ENCODE measurements around the gene CDHR2. TPM values are rescaled to one million over a fixed set of nuclear protein-coding genes. Genes with fewer than 3 reads are reported as not detected.

Gene CDHR2
- total RNA-seq, 2 donors from 2014 or later, result 0.29 TPM

GRCh38 chr5:176553260-176554085 lies 4.3 kb downstream of the CDHR2 start:
- peak in 1 of 2 donors; percentile 19 for ATAC-seq
- intact Hi-C loops (cut with DNase I), result no loop called here
- DNase-seq, result no peak

- intact Hi-C loops (cut with DNase I), result no loop called here
- ATAC-seq (no peak), DNase-seq (no peak)
These were observed 8.7 kb downstream of the CDHR2 start for GRCh38 chr5:176557846-176558245.

- intact Hi-C loops (cut with DNase I), result no loop called here
- no peak for ATAC-seq
- no peak for DNase-seq
These were observed 10.5 kb downstream of the CDHR2 start for GRCh38 chr5:176559683-176560082.

DNA sequence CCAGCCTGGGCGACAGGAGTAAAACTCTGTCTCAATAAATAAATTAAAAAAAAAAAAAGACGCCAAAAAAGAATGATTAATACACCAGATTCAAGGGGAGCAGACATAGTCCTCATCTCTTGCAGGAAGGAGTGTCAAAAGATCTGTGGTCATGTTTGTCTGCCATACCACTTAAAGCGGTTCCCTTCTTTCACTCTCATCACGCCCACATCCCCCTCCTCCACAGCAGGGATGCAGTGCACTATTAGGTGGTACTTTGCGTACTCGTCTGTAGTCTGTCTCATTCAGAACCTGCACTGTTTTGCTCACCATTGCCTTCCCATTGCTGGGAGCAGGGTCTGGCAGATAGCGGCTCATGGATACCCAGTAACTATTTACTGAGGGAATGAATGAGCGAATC lies 11.2 kb downstream of the CDHR2 start:
- ATAC-seq, result no peak
- intact Hi-C loops (cut with DNase I), result no loop called here
- no peak for DNase-seq

GRCh38 chr5:176561259-176561658 lies 12.1 kb downstream of the CDHR2 start:
- ATAC-seq (no peak), DNase-seq (no peak)
- intact Hi-C loops (cut with DNase I), result no loop called here

GRCh38 chr5:176562189-176562588 lies 13.0 kb downstream of the CDHR2 start:
- no peak for DNase-seq
- no peak for ATAC-seq
- intact Hi-C loops (cut with DNase I), result no loop called here

DNA sequence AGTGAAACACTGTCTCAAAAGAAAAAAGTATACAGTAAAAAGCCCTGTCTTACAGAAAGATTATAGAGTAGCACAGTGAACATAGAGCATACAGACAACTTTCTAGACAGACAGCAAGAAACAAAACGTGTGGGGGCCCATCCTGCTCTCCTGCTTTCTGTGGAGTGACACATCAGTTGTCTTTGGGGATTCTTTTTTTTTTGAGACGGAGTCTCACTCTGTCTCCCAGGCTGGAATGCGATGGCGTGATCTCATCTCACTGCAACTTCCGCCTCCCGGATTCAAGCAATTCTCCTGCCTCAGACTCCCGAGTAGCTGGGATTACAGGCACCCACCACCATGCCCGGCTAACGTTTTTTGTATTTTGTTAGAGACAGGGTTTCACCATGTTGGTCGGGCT lies 14.9 kb downstream of the CDHR2 start:
- no peak for DNase-seq
- intact Hi-C loops (cut with DNase I), result no loop called here
- no peak for ATAC-seq

GRCh38 chr5:176565760-176566288 lies 16.7 kb downstream of the CDHR2 start:
- no peak for DNase-seq
- no peak for ATAC-seq
- intact Hi-C loops (cut with DNase I), result no loop called here

DNA sequence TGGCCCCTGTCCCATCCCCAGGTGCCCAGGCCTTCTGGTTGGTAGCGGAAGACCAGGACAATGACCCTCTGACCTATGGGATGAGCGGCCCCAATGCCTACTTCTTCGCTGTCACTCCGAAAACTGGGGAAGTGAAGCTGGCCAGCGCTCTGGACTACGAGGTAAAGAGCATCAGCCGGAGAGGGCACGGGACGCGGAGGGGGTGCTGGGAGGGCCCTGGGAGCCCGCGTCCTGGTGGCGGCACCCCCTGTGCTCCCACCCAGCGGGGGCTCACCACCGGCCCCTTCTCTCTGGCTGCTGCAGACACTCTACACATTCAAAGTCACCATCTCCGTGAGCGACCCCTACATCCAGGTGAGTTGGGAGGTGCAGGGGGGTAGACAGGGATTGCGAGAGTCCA lies 19.5 kb downstream of the CDHR2 start:
- ATAC-seq (no peak), DNase-seq (no peak)
- intact Hi-C loops (cut with DNase I), result no loop called here

- no peak for DNase-seq
- intact Hi-C loops (cut with DNase I), result loop anchor here (5.0 to 10.0 kb wide), 2 partner anchors 77 to 155 kb away; partner anchors contain the start of genes CLTB (in 1 of the 2) and TSPAN17 (in 1 of the 2)
- no peak for ATAC-seq
These were observed 20.9 kb downstream of the CDHR2 start for GRCh38 chr5:176570044-176570443.

- ATAC-seq (peak; percentile 87 to 88), DNase-seq (peak; percentile 75)
- intact Hi-C loops (cut with DNase I), result loop anchor here (5.0 to 10.0 kb wide), 2 partner anchors 74 to 159 kb away; partner anchors contain the start of genes CLTB (in 1 of the 2) and TSPAN17 (in 1 of the 2)
These were observed 24.6 kb downstream of the CDHR2 start for GRCh38 chr5:176573564-176574296.

DNA sequence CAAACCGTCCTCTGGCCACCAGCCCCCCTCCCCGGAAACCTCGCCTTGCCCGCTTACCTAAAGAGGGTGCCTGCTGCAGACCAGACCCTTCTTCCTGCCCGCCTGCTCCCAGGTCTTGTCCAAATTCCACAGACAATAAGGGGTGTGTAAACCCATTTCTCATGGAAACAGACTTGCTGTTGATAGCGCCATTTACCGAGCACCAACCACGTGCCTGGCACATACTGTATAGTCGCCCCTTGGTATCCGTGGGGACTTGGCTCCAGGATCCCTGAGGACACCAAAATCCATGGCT lies 25.1 kb downstream of the CDHR2 start:
- no peak for ATAC-seq
- DNase-seq, result no peak
- intact Hi-C loops (cut with DNase I), result loop anchor here (5.0 to 10.0 kb wide), 2 partner anchors 73 to 159 kb away; partner anchors contain the start of genes CLTB (in 1 of the 2) and TSPAN17 (in 1 of the 2)

DNA sequence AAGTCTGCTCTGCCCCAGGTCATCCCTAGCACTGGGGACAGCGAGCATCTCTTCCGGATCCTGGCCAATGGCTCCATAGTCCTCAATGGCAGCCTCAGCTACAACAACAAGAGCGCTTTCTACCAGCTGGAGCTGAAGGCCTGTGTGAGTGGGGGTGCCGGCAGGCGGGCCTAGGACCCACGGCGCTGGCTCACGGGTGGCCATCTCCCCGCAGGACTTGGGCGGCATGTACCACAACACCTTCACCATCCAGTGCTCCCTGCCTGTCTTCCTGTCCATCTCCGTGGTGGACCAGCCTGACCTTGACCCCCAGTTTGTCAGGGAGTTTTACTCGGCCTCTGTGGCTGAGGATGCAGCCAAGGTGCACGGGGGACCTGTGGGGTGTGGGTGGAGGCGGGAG lies 25.9 kb downstream of the CDHR2 start:
- no peak for ATAC-seq
- no peak for DNase-seq
- intact Hi-C loops (cut with DNase I), result loop anchor here in 1 of 2 donors (5.0 to 10.0 kb wide), 2 partner anchors 72 to 160 kb away; partner anchors contain the start of genes CLTB and TSPAN17

DNA sequence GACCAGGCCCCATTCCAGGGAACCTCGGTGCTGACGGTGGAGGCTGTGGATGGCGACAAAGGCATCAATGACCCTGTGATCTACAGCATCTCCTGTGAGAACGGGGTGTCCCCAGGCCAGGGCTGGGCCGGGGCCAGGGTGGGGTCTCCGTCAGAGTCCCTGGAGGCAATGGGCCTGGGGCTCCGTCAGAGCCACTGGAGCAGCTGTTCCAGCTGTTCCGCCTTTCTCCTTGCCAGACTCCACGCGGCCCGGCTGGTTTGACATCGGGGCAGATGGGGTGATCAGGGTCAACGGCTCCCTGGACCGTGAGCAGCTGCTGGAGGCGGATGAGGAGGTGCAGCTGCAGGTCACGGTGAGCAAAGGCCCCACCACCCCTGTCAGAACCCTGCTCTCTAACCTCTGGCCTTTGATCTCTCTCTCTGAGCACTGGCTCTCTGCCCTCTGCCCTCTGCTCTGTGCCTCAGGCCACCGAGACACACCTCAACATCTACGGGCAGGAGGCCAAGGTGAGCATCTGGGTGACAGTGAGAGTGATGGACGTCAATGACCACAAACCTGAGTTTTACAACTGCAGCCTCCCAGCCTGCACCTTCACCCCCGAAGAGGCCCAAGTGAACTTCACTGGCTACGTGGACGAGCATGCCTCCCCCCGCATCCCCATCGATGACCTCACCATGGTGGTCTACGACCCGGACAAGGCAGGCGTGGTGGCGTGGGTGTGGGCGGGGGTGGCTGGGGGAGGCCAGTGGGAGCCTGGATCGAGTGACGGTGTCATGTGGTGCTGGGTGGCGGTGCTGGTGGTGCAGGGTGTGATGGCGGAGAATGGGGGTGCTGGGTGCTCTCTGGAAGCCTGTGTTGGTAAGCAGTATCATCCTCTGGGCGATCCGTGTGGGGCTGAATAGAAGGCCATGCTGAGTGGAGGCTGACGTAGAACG lies 26.6 kb downstream of the CDHR2 start:
- no peak for DNase-seq
- intact Hi-C loops (cut with DNase I), result loop anchor here in 1 of 2 donors (5.0 to 10.0 kb wide), 2 partner anchors 72 to 161 kb away; partner anchors contain the start of genes CLTB and TSPAN17
- no peak for ATAC-seq

GRCh38 chr5:176577312-176578176 lies 28.4 kb downstream of the CDHR2 start:
- ATAC-seq (no peak), DNase-seq (no peak)
- intact Hi-C loops (cut with DNase I), result loop anchor here in 1 of 2 donors (5.0 to 10.0 kb wide), 2 partner anchors 70 to 163 kb away; partner anchors contain the start of genes CLTB and TSPAN17

GRCh38 chr5:176578391-176578808 lies 29.3 kb downstream of the CDHR2 start:
- peak in 1 of 2 donors; percentile 55 for ATAC-seq
- no peak for DNase-seq
- intact Hi-C loops (cut with DNase I), result loop anchor here in 1 of 2 donors (5.0 to 10.0 kb wide), 2 partner anchors 69 to 164 kb away; partner anchors contain the start of genes CLTB and TSPAN17

DNA sequence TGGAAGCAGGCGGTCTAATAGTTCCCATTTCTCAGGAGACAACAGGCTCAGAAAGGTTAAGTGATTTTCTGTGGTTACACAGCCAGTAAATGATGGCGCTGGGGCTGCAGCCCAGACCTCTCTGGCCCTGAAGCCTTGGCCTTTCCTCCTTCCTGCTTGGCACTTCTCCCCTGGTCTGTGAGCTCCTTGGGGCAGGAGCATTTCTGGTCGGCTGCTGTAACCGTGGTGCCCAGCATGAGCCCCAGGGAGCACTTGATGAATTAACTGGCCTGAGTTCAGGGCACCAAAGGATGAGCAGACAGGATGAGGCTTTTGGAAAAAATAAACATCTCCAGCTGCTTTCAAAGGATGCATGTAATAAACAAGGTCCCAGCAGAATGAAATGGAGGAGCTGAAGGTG lies 30.2 kb downstream of the CDHR2 start:
- intact Hi-C loops (cut with DNase I), result loop anchor here in 1 of 2 donors (5.0 to 10.0 kb wide), 2 partner anchors 68 to 165 kb away; partner anchors contain the start of genes CLTB and TSPAN17
- ATAC-seq, result no peak
- no peak for DNase-seq

DNA sequence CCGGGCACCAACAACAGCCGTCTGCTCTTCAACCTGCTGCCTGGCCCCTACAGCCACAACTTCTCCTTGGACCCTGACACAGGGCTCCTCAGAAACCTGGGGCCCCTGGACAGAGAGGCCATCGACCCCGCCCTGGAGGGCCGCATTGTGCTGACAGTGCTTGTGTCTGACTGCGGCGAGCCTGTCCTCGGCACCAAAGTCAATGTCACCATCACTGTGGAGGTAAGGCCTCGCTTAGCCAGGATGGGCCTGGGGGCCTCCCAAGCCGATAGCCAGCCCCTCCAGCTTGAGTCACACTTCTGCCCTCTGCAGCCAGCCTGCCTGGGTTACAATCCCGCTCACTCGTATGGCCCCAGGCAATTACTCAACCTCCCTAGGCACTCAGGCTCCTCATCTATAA lies 32.2 kb downstream of the CDHR2 start:
- intact Hi-C loops (cut with DNase I), result no loop called here
- no peak for ATAC-seq
- no peak for DNase-seq
